Measurements from ENCODE around the gene NUMB.

The NUMB gene

DNA sequence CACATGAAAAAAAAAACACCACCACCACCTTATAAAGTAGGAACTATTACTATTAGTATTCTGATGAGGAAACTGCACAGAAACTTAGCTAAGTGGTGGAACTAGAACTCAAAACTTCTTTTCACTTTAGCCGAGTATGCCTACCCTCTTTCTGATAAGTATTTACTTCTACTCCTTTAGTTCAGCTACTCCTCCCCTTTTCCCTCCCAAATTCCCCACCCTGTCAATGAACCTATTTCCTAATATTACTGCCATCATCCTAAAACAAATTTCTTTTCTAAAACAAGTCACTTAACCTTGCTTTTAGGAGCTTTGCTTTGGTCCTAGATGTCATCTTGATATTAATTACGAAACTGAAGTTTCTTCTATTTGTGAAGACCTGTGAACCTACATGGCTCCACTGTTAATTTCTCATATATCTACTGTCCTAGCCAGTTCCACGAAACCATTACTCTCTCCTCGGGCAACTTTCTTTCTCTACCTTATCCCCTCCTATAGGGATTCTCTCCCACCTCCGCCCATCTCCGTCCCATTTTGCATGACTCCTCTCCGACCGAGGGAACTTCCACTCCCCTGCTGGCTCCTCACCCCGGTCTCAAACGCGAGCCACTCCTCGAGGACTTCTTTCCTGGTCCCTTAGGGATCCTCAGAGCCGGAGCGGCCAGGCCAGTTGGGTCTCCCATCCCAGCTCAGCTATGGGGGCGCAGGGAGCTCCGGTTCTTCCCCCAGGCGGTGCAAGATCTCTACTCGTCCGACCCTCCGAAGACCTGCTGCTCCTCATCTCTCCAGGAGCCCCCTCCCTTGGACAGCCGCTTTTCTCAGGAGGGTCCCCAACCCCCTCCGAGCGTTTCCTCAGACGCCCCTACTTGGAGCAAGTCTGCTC is 1.1 kb downstream of the NUMB start:
- TF ChIP-seq GATA3 (IDR thresholded peaks at IDR 0.05; ENCODE audit: low read depth, low read length): no peak
- no peak for TF ChIP-seq GATA2 (IDR thresholded peaks at IDR 0.05; ENCODE audit: low read depth, low read length)

DNA sequence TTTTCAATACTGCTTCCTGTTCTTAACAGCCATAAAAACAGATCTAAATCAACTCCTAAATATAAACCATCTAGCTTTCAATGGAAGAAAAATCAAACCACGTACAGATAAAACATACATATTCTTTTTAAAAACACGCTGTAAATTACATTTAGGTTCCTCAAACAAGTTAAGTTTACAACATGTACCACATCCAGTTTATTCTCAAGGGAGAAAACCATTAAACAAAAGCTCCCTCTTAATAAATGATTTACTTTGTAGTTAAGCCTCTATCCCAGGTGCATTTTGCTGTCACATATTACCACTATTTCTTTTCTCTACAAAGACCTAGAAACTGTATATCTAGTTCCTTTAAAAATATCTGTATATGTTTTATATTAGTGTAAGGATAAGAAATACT is 3.1 kb downstream of the NUMB start:
- no peak for TF ChIP-seq GATA2 (IDR thresholded peaks at IDR 0.05; ENCODE audit: low read depth, low read length)
- TF ChIP-seq GATA3 (IDR thresholded peaks at IDR 0.05; ENCODE audit: low read depth, low read length): no peak

DNA sequence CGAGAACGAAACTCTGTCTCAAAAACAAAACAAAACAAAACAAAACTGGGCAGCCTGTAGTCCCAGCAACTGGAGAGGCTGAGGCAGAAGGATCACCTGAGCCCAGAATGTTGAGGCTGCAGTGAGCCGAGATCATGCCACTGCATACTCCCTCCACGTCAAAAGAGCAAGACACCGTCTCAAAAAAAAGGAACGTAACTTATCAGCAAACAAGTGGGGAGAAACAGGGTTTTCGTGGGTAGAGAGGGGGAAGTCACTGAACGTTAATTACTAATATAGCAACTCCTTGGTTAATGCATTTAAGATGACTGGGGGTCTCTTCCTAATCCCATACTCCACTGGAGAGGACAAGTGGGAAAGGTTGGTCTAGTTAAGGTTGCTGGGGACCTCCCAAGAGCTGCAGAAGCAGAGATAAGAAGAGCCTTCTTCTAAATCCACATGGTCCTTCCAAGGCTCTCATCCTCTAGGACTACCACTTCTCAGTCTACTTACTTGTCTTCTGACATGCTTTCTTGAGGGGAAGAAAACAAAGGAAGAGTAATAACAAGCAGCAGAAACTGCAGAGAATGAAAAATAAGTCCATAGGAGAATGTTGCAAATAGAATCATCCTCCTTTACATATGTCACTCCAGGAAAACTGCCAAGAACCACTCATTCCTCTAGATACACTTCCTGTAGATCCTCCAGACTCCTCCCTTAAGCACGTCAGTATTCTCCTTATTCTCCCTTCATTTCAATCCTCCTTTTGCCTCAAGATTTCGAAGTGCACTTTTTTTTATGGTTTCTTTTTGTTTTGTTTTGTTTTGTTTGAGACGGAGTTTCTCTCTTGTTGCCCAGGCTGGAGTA is 5.8 kb downstream of the NUMB start:
- TF ChIP-seq GATA3 (IDR thresholded peaks at IDR 0.05; ENCODE audit: low read depth, low read length) (no peak), GATA2 (IDR thresholded peaks at IDR 0.05; ENCODE audit: low read depth, low read length) (no peak)

DNA sequence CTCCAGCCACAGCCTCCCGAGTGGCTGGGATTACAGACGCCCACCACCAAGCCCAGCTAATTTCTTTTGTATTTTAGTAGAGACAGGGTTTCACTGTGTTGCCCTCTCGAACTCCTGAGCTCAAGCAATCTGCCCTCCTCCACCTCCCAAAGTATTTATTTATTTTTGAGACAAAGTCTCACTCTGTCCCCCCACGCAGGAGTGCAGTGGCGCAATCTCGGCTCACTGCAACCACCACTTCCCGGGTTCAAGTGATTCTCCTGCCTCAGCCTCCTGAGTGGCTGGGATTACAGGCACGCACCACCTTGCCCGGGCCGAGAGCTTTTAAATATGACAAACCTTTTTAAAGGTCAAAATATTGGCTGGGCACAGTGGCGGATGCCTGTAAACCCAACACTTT is 14.6 kb downstream of the NUMB start:
- TF ChIP-seq GATA2 (IDR thresholded peaks at IDR 0.05; ENCODE audit: low read depth, low read length) (no peak), GATA3 (IDR thresholded peaks at IDR 0.05; ENCODE audit: low read depth, low read length) (no peak)

DNA sequence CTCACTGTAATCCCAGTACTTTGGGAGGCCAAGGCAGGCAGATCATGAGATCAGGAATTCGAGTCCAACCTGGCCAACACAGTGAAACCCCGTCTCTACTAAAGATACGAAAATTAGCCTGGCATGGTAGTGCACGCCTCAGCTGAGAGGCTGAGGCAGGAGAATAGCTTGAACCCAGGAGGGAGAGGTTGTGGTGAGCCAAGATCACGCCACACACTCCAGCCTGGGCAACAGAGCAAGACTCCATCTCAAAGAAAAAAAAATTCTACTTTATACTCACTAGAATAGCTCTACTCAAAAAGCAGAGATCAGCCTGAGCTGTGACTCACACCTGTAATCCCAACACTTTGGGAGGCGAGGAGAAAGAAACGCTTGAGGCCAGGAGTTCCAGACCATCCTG is 17.1 kb downstream of the NUMB start:
- TF ChIP-seq GATA3 (IDR thresholded peaks at IDR 0.05; ENCODE audit: low read depth, low read length) (no peak), GATA2 (IDR thresholded peaks at IDR 0.05; ENCODE audit: low read depth, low read length) (no peak)

DNA sequence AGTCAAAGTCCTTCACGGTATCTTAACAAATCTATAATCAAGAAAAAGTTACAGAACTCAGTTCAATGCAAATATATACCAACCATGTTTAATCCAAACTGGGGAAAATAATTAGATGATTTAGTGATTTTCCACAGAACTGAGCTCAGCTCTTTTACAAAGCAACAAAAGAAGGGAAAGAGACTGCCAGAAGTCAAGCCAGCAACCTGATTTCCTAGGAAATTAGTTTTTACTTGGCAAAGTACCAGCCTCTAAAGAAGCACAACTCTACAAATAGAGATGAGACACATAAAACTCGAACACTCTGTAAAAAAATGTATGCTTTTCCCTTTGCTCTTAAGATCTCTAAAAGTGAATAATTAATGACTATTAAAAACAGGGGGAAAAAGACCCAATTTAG is 19.4 kb downstream of the NUMB start:
- TF ChIP-seq GATA2 (IDR thresholded peaks at IDR 0.05; ENCODE audit: low read depth, low read length): no peak
- no peak for TF ChIP-seq GATA3 (IDR thresholded peaks at IDR 0.05; ENCODE audit: low read depth, low read length)

DNA sequence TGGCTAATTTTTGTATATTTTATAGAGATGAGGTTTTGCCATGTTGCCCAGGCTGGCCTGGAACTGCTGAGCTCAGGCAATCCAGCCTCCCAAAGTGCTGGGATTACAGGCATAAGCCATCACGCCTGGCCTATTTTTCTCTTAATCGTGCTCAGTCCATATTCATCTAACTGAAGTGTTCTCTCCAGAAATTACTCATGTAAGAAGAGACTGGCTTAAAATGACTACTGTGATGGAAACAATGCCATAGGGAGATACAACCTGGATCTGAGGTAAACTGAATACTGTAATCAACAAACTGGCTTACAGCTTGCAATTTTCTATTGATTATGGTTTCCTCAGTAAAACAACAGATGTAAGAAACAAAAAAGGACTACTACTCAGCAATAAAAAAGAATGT is 21.1 kb downstream of the NUMB start:
- no peak for TF ChIP-seq GATA2 (IDR thresholded peaks at IDR 0.05; ENCODE audit: low read depth, low read length)
- no peak for TF ChIP-seq GATA3 (IDR thresholded peaks at IDR 0.05; ENCODE audit: low read depth, low read length)

DNA sequence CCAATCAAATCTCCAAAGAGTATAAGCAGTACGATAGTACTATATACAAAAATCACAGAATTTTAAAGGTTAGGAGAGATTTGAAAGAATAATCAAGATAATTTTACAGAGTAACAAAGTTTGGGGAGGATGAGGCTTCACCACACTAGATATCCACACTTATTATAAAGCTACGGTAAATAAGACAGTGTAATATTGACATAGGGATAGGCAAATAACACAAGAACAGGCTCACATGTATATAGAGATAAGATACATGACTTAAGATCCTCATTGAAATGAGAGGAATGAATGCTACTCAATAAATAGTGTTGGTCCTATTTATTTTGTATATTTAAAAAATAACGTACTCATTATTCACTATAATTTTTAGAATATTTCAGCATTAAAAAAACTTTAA is 26.2 kb downstream of the NUMB start:
- TF ChIP-seq GATA2 (IDR thresholded peaks at IDR 0.05; ENCODE audit: low read depth, low read length) (no peak), GATA3 (IDR thresholded peaks at IDR 0.05; ENCODE audit: low read depth, low read length) (no peak)

DNA sequence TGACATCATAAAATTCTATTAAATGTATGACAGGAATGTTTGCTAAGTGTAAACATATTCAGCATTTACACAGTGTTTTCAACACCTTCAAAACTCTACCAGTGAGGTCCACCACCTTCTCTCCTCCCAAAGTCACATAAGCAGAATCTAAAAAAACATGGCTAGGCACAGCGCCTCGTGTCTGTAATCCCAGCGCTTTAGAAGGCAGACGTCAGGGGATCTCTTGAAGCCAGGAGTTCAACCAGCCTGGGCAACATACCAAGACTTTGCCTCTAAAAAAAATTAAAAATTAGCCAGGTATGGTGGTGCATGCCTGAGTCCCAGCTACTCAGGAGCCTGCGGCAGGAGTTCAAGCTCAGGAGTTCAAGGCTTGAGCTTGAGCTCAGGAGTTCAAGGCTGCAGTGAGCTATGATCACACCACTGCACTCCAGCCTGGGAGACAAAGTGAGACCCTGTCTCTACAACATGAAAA is 30.0 kb downstream of the NUMB start:
- TF ChIP-seq GATA3 (IDR thresholded peaks at IDR 0.05; ENCODE audit: low read depth, low read length) (no peak), GATA2 (IDR thresholded peaks at IDR 0.05; ENCODE audit: low read depth, low read length) (no peak)

DNA sequence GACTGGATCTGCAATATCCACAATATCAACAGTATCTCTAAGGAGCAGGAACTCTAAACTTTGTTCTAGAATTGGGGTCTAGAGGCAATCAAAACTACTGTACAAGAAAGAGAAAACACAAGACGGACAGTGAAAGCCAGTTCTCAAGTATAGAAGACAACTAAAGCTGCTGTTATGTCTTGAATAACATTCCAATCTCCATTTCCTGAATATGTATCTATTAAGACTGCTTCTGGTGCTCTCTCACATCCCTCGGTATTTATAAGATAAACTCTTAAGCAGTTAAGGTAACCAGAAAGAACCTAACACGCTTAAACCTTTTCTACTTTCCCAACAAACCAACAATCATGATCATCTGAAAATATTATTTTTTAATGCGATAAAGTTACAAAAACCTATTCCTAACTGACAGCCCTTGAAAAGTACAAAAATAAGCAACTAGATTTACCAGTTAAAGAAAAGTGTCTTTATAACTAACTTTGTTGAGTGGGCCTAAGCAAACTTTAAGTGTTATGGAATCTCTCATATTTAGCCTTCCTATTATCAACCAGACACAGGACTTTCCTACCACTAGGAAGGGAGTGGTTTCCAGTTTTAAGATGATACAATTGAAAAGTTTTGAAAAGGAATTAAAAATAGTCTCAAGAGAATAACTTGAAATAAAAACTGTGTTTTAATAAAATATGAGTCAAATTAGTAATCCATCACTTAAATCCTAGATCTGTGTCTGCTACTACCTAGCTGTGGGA is 30.7 kb downstream of the NUMB start:
- TF ChIP-seq GATA3 (IDR thresholded peaks at IDR 0.05; ENCODE audit: low read depth, low read length) (no peak), GATA2 (IDR thresholded peaks at IDR 0.05; ENCODE audit: low read depth, low read length) (no peak)

DNA sequence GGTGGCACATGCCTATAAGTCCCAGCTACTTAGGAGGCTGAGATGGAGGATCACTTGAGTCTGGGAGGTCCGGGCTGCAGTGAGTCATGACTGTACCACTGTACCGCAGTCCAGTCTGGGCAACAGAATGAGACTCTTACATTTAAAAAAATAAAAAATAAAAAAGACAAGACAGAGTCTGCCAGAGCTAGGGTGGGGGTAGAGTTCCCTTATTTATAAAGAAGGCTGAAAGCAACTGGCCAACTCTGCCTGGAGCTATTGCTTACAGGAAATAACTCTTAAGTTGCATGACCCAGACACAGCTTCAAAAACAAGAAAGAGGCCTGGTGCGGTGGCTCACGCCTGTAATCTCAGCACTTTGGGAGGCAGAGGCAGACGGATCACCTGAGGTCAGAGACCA is 31.5 kb downstream of the NUMB start:
- TF ChIP-seq GATA2 (IDR thresholded peaks at IDR 0.05; ENCODE audit: low read depth, low read length): no peak
- no peak for TF ChIP-seq GATA3 (IDR thresholded peaks at IDR 0.05; ENCODE audit: low read depth, low read length)

DNA sequence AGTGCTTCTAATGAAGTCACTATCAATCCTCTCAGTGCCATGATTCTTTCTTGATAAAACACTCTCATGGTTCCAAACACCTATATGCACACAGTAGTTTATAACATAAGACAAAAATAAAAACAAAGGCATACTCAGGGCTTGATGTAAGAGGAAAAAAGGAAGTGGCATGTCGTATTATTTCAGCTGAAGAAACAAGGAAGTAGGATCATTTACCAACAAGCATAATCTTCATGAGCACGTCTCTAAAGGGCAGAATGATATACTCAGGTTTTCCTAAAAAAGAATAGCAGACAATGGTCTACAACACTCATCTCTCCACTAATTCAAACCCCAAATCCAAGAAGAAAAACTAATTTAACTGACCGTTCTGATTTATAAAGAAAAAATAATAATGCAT is 33.9 kb downstream of the NUMB start:
- TF ChIP-seq GATA2 (IDR thresholded peaks at IDR 0.05; ENCODE audit: low read depth, low read length) (no peak), GATA3 (IDR thresholded peaks at IDR 0.05; ENCODE audit: low read depth, low read length) (no peak)

DNA sequence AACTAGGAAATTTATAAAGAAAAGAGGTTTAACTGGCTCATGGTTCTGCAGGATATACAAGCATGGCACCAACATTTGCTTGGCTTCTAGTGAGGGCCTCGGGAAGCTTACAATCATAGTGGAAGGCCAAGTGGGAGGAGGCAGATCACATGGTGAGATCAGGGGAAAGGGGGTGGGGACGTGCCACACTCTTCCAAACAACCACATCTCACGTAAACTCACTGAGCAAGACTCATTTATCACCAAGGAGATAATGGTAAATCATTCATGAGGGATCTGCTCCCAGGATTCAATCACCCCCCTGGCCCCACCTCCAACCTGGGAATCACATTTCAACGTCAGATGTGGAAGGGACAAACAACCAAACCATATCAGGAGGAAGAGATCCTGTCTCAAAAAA is 35.8 kb downstream of the NUMB start:
- TF ChIP-seq GATA2 (IDR thresholded peaks at IDR 0.05; ENCODE audit: low read depth, low read length): no peak
- no peak for TF ChIP-seq GATA3 (IDR thresholded peaks at IDR 0.05; ENCODE audit: low read depth, low read length)

DNA sequence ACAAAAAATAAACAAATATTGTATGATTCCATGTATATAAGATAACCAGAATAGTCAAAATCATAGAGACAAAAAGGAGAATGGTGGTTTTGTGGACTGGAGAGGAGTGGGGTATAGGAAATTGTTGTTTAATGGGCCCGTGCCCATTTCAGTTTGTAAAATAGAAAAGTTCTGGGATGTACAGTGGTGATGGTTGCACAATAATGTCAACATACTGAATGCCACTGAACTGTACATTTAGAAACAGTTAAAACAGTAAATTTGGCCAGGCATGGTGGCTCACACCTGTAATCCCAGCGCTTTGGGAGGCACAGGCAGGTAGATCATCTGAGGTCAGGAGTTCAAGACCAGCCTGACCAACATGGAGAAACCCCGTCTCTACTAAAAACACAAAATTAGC is 40.1 kb downstream of the NUMB start:
- TF ChIP-seq GATA2 (IDR thresholded peaks at IDR 0.05; ENCODE audit: low read depth, low read length) (no peak), GATA3 (IDR thresholded peaks at IDR 0.05; ENCODE audit: low read depth, low read length) (no peak)
